ENCODE results near the gene STOX1.

- no peak for TF ChIP-seq POLR2A (IDR thresholded peaks at IDR 0.05)
- TF ChIP-seq, protein P1, sequence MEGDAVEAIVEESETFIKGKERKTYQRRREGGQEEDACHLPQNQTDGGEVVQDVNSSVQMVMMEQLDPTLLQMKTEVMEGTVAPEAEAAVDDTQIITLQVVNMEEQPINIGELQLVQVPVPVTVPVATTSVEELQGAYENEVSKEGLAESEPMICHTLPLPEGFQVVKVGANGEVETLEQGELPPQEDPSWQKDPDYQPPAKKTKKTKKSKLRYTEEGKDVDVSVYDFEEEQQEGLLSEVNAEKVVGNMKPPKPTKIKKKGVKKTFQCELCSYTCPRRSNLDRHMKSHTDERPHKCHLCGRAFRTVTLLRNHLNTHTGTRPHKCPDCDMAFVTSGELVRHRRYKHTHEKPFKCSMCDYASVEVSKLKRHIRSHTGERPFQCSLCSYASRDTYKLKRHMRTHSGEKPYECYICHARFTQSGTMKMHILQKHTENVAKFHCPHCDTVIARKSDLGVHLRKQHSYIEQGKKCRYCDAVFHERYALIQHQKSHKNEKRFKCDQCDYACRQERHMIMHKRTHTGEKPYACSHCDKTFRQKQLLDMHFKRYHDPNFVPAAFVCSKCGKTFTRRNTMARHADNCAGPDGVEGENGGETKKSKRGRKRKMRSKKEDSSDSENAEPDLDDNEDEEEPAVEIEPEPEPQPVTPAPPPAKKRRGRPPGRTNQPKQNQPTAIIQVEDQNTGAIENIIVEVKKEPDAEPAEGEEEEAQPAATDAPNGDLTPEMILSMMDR (IDR thresholded peaks at IDR 0.05), result no peak
Measured at GRCh38 chr10:68790476-68790875, 36.9 kb upstream of the STOX1 start.

Measured in testis (tissue), 2 donors.